ENCODE data around the gene PTCRA.
"Not testable (repeated sequence)": the region's sequence is repeated elsewhere in the genome, so short reads cannot be mapped to it uniquely, and the experiment has no call there.

PTCRA gene

GRCh38 chr6:42941356-42941755, 25.5 kb downstream of the PTCRA start:
- DNase-seq (ENCODE audit: low read depth): not testable (repeated sequence)

GRCh38 chr6:42942444-42942843, 26.6 kb downstream of the PTCRA start:
- DNase-seq (ENCODE audit: low read depth): no peak

- DNase-seq (ENCODE audit: low read depth): no peak
These were observed 32.1 kb downstream of the PTCRA start for GRCh38 chr6:42947950-42948349.

GRCh38 chr6:42952389-42952788, 36.5 kb downstream of the PTCRA start:
- DNase-seq (ENCODE audit: low read depth): no peak

- DNase-seq (ENCODE audit: low read depth): not testable (repeated sequence)
These were observed 38.6 kb downstream of the PTCRA start for GRCh38 chr6:42954405-42954804.

- no peak for DNase-seq (ENCODE audit: low read depth)
These were observed 42.3 kb downstream of the PTCRA start for GRCh38 chr6:42958125-42958524.

GRCh38 chr6:42959917-42960242, 44.0 kb downstream of the PTCRA start:
- no peak for DNase-seq (ENCODE audit: low read depth)

GRCh38 chr6:42960243-42961019, 44.6 kb downstream of the PTCRA start, which contains the start of gene GNMT:
TSS of gene GNMT (plus strand) at chr6:42960754. CDS start at chr6:42960768, 14 bp downstream.
- DNase-seq (ENCODE audit: low read depth): no peak

GRCh38 chr6:42961020-42961470, 45.2 kb downstream of the PTCRA start:
- no peak for DNase-seq (ENCODE audit: low read depth)

- DNase-seq (ENCODE audit: low read depth): no peak
These were observed 46.2 kb downstream of the PTCRA start for GRCh38 chr6:42962096-42962495.

GRCh38 chr6:42962502-42963178, 46.8 kb downstream of the PTCRA start:
- DNase-seq (ENCODE audit: low read depth): no peak

GRCh38 chr6:42963179-42963854, 47.5 kb downstream of the PTCRA start:
- DNase-seq (ENCODE audit: low read depth): no peak

GRCh38 chr6:42963855-42964605, 48.2 kb downstream of the PTCRA start:
- no peak for DNase-seq (ENCODE audit: low read depth)

GRCh38 chr6:42966571-42966970, 50.7 kb downstream of the PTCRA start:
- DNase-seq (ENCODE audit: low read depth): no peak

GRCh38 chr6:42967228-42967627, 51.4 kb downstream of the PTCRA start:
- DNase-seq (ENCODE audit: low read depth): no peak

- no peak for DNase-seq (ENCODE audit: low read depth)
These were observed 52.4 kb downstream of the PTCRA start for GRCh38 chr6:42968126-42968701.

GRCh38 chr6:42968783-42969182, 52.9 kb downstream of the PTCRA start:
- no peak for DNase-seq (ENCODE audit: low read depth)

- DNase-seq (ENCODE audit: low read depth): no peak
These were observed 53.6 kb downstream of the PTCRA start for GRCh38 chr6:42969431-42969830.

- DNase-seq (ENCODE audit: low read depth): no peak
These were observed 54.1 kb downstream of the PTCRA start for GRCh38 chr6:42969934-42970333.

- DNase-seq (ENCODE audit: low read depth): no peak
These were observed 55.2 kb downstream of the PTCRA start for GRCh38 chr6:42970871-42971612.

GRCh38 chr6:42971746-42972327, 56.0 kb downstream of the PTCRA start:
- DNase-seq (ENCODE audit: low read depth): no peak
